ENCODE measurements around the gene CYTH4. TPM values are rescaled to one million over a fixed set of nuclear protein-coding genes. Genes with fewer than 3 reads are reported as not detected.

CYTH4 gene
- polyA plus RNA-seq, 1 experiment = 0.33 TPM

DNA sequence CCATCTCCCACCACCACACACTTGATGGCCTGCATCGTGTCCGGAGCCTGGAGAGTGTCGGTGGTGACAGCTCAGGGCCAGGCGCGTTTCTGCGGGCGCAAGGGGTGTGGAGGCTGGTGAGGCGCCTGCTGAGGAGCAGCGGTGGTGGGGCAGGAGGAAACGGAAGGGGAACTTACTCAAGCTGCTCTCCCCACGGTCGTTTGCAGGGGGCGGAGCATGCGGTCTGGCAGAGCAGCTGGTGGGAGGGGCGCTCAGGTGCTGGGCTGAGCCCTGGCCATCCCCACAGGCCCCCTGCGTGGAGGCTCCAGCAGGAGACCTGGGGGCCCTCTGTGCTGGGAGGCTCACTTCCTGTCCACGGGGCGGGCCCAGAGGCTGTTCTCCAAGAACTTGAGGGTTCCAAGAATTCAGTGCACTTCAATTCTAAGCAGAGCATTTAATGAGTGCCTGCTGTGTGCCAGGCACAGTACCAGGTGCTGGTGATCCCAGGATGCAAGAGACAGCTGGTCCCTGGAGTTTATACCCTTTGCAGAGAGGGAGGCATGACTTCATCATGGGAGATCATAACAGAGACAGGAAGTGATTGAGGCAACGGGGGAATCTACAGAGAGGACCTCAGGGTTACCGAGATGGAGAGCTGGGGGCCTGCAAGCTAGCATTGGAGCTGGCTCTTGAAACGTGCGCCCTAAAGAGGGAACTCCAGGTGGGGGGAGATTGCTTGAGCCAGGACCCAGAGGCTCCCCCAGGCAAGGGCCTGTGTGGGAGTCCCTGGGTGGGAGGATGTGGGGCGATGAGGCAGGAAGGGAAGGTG, 38.0 kb upstream of the CYTH4 start, which contains the start of gene RAC2:
Gene RAC2, minus strand, starts transcription at position 156 of the 808 bp plus-strand sequence. Its CDS starts 121 bp downstream, at position 35.
- Histone ChIP-seq H3K9me3 (ENCODE audit: control insufficient read depth, insufficient read depth, low read length) (no peaks in the 10 kb centered on the region; the same call in 1 of the 2 replicates), H3K4me3 (ENCODE audit: low read depth, low read length) (peak within 1 kb of the TSS; percentile 60), H3K27ac (ENCODE audit: low read depth, low read length) (no peak within 1 kb of the TSS), H3K27me3 (ENCODE audit: control insufficient read depth, insufficient read depth, low read length) (no peaks in the 10 kb centered on the region)
- TF ChIP-seq, protein P1, sequence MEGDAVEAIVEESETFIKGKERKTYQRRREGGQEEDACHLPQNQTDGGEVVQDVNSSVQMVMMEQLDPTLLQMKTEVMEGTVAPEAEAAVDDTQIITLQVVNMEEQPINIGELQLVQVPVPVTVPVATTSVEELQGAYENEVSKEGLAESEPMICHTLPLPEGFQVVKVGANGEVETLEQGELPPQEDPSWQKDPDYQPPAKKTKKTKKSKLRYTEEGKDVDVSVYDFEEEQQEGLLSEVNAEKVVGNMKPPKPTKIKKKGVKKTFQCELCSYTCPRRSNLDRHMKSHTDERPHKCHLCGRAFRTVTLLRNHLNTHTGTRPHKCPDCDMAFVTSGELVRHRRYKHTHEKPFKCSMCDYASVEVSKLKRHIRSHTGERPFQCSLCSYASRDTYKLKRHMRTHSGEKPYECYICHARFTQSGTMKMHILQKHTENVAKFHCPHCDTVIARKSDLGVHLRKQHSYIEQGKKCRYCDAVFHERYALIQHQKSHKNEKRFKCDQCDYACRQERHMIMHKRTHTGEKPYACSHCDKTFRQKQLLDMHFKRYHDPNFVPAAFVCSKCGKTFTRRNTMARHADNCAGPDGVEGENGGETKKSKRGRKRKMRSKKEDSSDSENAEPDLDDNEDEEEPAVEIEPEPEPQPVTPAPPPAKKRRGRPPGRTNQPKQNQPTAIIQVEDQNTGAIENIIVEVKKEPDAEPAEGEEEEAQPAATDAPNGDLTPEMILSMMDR (IDR thresholded peaks at IDR 0.05; ENCODE audit: low read depth, low read length) = no peak
- ChIA-PET CTCF (interaction anchor here (0.9 to 6.1 kb wide), 2 partner anchors 15 to 16 kb away, joined by 3 to 50 read pairs; no protein-coding TSS in a partner anchor), POLR2A (interaction anchor here (0.6 to 1.0 kb wide), 2 partner anchors 13 to 15 kb away, joined by 3 read pairs; no protein-coding TSS in a partner anchor)
- no peak for DNase-seq (ENCODE audit: low read depth, low spot score)

DNA sequence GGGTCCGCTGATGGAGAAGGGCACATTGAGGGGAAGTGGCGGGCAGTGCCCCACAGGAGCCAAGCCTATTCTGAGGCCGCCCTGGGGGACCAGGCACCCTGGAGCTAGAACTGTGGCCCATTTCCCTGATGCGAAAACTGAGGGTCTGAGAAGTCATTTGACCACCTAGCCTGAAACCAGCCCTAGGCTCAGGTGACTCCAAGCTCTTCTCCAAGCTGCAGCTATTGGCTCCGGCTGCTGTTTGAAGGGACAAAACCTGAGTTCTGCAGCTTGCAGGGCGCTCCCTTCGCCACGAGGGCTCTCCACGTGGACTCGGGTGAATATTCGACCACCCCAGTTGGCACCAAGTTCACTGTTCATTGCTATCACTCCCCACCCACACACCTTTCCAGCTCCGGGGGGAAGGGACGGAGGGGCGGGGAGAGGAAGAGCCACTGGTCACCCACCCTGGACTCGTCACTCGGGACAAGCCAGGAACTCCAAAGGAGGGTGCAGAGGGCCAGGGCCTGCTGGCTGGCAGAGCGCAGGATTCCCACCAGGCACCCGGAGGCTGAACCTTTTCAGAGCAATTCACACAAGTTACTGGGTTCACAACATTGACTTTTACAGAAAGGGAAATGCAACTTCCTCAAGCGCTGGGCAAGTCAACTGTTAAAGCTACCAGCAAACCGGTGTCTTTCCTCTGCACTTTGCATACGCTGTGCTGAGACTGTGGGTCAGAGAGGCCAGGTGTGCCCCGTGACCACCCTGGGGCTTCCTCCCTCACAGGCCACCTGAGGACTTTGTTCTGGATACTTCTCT, 37.2 kb upstream of the CYTH4 start:
- ChIA-PET CTCF (interaction anchor here (6.1 kb wide), 1 partner anchor 15 kb away, joined by 50 read pairs; no protein-coding TSS in a partner anchor), POLR2A (interaction anchor here (0.6 to 1.0 kb wide), 2 partner anchors 14 to 16 kb away, joined by 3 read pairs; no protein-coding TSS in a partner anchor)
- Histone ChIP-seq H3K27ac (ENCODE audit: low read depth, low read length) (no peak overlapping the region), H3K4me3 (ENCODE audit: low read depth, low read length) (no peak overlapping the region), H3K9me3 (ENCODE audit: control insufficient read depth, insufficient read depth, low read length) (no peaks in the 10 kb centered on the region; the same call in 1 of the 2 replicates), H3K27me3 (ENCODE audit: control insufficient read depth, insufficient read depth, low read length) (no peaks in the 10 kb centered on the region)
- DNase-seq (ENCODE audit: low read depth, low spot score) = no peak
- TF ChIP-seq, protein P1 (IDR thresholded peaks at IDR 0.05; ENCODE audit: low read depth, low read length) = no peak

DNA sequence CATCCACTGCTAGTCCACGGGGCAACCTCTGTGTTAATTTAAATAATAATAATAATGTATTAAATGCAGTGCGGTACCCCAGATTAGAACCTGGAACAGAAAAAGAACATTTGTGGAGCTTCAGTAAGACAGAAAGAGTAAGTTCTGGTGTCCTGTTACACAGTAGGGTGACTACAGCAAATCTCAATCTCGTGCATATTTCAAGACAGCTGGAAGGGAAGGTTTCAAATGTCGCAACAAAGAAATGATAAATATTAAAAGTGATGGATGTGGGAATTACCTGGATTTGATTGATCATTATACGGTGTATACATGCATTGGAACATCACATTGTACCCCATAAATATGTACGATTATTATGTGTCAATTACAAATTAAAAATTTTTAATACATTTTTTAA, 36.6 kb upstream of the CYTH4 start:
- POLR2A ChIA-PET = interaction anchor here (0.5 kb wide), 1 partner anchor 200 kb away, joined by 7 read pairs; no protein-coding TSS in a partner anchor
- DNase-seq (ENCODE audit: low read depth, low spot score) = no peak
- H3K4me3 ChIP-seq (ENCODE audit: low read depth, low read length) = no peak overlapping the region
- H3K27ac ChIP-seq (ENCODE audit: low read depth, low read length) = no peak overlapping the region
- H3K9me3 ChIP-seq (ENCODE audit: control insufficient read depth, insufficient read depth, low read length) = no peaks in the 10 kb centered on the region; the same call in 1 of the 2 replicates
- CTCF ChIA-PET = interaction anchor here (6.1 kb wide), 1 partner anchor 14 kb away, joined by 50 read pairs; no protein-coding TSS in a partner anchor
- H3K27me3 ChIP-seq (ENCODE audit: control insufficient read depth, insufficient read depth, low read length) = no peaks in the 10 kb centered on the region
- TF ChIP-seq, protein P1 (IDR thresholded peaks at IDR 0.05; ENCODE audit: low read depth, low read length) = no peak

DNA sequence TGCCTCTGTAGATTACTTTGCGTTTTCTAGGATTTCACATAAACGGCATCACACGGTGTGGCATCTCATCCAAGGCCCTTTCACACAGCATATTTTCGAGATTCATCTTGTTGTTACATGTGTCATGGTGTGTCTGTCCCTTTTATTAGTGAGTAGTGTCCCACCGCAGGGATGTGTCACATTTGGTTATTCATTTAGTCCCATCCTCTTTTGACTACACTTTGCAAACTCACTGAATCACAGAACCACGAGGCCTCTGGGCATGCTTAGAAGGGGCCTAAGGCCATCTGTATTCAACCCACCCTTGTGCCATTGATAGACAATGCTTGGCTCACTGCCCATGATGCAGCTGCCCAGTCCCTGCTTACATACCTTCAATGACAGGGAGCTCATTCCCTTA, 34.1 kb upstream of the CYTH4 start:
- no peak for DNase-seq (ENCODE audit: low read depth, low spot score)
- POLR2A ChIA-PET = no interaction called here

More for the DNA sequence above, 34.1 kb upstream of the CYTH4 start:
- Histone ChIP-seq H3K9me3 (ENCODE audit: control insufficient read depth, insufficient read depth, low read length) (no peaks in the 10 kb centered on the region; the same call in 1 of the 2 replicates), H3K27me3 (ENCODE audit: control insufficient read depth, insufficient read depth, low read length) (no peaks in the 10 kb centered on the region), H3K27ac (ENCODE audit: low read depth, low read length) (no peak overlapping the region), H3K4me3 (ENCODE audit: low read depth, low read length) (no peak overlapping the region)
- CTCF ChIA-PET = interaction anchor here (4.5 kb wide), 1 partner anchor 12 kb away, joined by 31 read pairs; no protein-coding TSS in a partner anchor
- TF ChIP-seq, protein P1 (IDR thresholded peaks at IDR 0.05; ENCODE audit: low read depth, low read length) = no peak

Measured in AG04450 (cell line).